Right renal pelvis (tissue), 4 donors: Measurements from ENCODE around the gene WHAMM. TPM values are rescaled to one million over a fixed set of nuclear protein-coding genes. Genes with fewer than 3 reads are reported as not detected.
"Not testable (repeated sequence)": the region's sequence is repeated elsewhere in the genome, so short reads cannot be mapped to it uniquely, and the experiment has no call there.

Experiments used
- DNase-seq, 4 donors: peaks; one replicate each; pipeline ENCODE4 v3.0.0-alpha.2; 2013; ENCODE audit warnings: low read depth in 4 of 4, low spot score in 3 of 4, missing footprints in 1 of 4
- polyA plus RNA-seq, 4 donors: library from polyadenylated mRNA; unstranded; fragments of 120-200 nt; gene quantifications; one replicate each; pipeline ENCODE4 v1.2.1, GENCODE V29; 2013; ENCODE audit not compliant: insufficient read length in 4 of 4

WHAMM gene
- polyA plus RNA-seq, 4 donors, result 11.0 to 14.1 (median 12.0) TPM

GRCh38 chr15:82799183-82799841 lies 10.1 kb upstream of the WHAMM start:
- DNase-seq, result no peak

DNA sequence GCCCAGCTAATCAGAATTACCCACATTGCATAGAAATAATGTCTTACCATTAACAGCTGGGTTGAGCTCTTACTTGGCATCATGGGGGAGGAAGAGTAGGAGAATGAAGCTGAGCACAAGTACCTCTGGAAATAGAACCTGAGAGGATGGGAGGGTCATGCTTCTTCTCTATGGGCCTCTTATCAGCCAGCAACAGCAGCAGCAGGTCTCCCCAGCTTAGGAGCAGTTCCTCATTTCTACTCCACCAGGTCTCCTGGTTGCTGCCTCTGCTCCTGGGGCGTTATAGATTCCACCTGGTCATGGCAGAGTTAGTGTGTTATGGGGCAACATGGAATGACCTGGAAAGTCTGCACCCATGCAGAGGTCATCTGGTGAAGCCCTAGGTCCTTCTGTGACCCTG lies 6.9 kb upstream of the WHAMM start:
- no peak for DNase-seq

DNA sequence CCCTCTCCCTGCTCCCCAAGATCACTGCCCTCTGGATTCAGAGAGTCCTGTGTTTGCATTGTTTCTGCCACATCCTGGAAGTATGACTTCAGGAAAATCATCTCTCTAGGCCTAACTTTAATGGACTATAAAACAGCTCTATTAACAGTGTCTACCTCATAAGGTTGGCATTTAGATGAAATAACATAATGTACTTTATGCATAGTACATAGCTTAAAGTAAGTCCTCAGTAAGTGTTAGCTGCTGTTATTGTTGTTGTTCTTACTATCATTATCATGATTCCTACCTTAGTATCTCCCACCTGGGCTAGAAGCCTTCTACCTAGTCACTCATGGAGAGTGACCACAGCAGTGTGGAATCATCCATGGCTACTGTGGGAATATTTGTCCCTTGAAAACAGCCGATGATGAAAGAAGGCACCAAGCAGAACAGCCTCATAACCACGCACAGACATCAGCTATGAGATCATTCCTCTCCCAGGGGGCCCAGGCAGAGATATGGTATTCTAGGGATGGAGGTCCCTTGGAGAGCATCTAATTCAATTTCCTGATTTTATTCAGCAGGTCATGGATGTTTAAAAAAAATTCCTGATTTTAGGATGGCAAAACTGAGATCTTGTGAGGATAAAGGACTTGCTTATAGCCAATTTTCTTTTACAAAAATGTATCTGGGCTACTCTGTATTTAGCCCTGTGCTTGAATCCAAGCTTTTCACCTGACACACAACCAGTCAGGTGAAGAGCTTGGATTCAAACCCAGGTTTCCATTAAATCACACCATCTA lies 5.4 kb upstream of the WHAMM start:
- DNase-seq, result no peak

DNA sequence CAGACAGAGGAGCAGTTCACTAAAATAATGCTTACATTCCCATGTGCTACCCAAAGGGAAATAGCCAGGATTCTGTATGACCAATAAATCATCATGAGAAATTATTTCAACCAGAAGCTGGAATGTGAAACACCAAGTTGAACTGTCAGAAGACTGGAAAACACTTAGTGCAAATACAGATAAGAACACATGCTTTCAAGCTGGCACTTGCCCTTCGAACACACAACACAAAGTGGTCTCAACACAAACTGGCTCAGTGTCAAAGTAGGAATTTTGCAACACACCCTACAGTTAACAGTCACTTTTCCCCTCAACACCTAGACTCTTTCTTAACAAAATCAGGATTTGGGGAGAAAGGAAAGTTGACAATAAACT lies 4.9 kb upstream of the WHAMM start:
- DNase-seq, result no peak

DNA sequence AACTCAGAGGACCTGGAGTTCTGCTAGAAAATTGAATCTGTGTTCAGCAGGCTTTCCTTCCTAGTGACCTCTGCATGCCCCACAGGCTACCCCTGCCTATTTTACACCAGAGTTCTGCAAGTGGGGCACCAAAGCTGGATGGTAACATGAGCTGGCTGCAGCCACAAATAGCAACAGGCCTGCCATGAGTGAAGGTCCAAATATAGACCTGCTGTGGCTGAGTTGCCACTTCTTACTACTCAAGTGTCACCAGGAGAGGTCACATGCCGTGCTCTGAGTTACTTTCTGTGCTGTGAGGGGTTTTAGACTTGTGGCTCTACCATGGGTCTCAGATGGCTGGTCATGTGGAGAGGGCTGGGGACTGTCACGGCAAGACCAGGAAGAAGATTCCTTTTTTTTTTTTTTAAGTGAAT lies 3.4 kb upstream of the WHAMM start, which contains the start of gene FSD2:
Gene FSD2, minus strand, starts transcription at position 76 of the 413 bp plus-strand sequence. CDS start 18,679 bp downstream, outside the sequence.
- DNase-seq, result no peak

GRCh38 chr15:82807920-82808633 lies 1.4 kb upstream of the WHAMM start:
- DNase-seq, result no peak

GRCh38 chr15:82808634-82809041 lies 790 bp upstream of the WHAMM start:
- no peak for DNase-seq

DNA sequence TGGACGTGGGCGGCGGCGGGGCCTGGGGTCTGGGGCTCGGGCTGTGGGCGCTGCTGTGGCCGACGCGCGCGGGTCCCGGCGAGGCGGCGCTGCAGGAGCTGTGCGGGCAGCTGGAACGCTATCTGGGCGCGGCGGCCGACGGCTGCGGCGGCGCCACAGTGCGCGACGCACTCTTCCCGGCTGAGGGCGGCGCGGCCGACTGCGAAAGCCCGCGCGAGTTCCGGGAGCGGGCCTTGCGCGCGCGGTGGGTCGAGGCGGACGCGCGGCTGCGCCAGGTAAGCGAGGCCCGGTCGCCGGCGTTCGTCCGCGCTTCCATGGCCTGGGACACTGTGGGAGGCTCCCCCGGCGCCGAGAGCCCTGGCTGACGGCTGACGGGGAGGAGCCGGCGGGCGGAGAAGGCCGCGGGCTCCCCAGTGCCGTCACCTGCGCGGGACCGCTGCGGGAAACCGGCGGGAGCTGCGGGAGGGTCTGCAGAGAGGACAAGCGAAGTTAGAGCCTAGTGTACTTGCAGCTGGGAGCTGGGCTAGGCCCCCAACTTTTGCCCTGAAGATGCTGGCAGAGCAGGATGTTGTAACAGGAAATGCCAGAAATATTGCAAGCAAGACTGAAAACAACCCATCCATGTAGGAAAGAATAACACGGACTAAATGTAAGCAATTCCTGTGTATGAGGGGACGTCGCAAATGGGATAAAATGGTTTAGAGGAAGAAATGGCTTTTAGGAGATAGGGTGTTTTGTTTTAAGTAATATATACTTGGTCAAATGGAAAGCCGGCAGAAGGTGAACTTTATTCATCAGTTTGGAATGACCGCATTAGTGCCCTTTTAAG lies 847 bp downstream of the WHAMM start:
- DNase-seq, result peak in 2 of 4 donors; percentile 16 to 23

DNA sequence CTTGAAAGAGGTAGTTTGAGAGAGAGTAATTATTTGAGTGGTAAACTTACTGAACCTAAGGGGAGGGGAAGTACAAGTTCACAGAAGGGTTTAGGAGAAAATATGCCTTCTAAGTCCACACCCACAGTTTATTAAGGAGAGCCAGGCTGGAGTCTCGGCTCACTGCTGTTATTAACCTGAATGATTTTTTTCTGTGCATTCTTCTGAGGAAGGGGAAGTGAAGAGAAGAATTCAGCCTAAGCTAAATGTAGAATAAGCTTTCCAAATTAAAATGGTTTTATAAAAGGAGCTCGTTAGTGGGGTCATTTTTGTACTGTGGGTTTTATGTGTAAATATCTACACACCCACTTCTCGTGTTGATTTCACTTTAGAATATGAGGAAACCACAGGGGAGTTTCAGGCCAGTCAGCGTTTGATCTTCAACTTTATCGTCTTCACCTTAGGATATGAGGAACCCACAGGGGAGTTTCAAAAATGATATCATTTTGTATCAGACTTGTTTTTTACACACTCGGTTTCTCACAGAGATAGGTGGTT lies 1.5 kb downstream of the WHAMM start:
- no peak for DNase-seq

- DNase-seq, result no peak
These were observed 3.6 kb downstream of the WHAMM start for GRCh38 chr15:82812994-82813393.

GRCh38 chr15:82820128-82820527 lies 10.7 kb downstream of the WHAMM start:
- no peak for DNase-seq

- not testable (repeated sequence) for DNase-seq
These were observed 12.0 kb downstream of the WHAMM start for GRCh38 chr15:82821396-82821795.

- not testable (repeated sequence) for DNase-seq
These were observed 12.4 kb downstream of the WHAMM start for GRCh38 chr15:82821851-82822250.

- DNase-seq, result no peak
These were observed 13.6 kb downstream of the WHAMM start for GRCh38 chr15:82823049-82823448.

- no peak for DNase-seq
These were observed 18.6 kb downstream of the WHAMM start for GRCh38 chr15:82828075-82828474.

DNA sequence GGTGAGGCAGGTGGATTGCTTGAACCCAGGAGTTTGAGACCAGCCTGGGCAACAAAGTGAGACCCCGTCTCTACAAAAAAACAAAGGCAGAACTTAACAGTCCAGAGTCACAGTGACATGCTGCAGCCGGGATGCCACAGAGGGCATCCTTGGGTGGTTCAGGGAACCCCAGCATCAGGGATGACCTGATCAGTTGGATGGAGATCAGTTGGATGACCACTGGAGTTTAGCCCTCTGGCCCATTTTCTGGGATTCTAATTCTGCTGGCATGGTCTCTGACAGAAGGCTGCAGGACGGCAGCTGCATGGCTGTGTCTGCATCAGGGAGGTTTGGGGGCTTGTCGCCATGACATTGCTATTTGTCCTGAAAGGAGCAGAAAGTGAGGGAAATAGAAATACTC lies 19.8 kb downstream of the WHAMM start:
- DNase-seq, result no peak

DNA sequence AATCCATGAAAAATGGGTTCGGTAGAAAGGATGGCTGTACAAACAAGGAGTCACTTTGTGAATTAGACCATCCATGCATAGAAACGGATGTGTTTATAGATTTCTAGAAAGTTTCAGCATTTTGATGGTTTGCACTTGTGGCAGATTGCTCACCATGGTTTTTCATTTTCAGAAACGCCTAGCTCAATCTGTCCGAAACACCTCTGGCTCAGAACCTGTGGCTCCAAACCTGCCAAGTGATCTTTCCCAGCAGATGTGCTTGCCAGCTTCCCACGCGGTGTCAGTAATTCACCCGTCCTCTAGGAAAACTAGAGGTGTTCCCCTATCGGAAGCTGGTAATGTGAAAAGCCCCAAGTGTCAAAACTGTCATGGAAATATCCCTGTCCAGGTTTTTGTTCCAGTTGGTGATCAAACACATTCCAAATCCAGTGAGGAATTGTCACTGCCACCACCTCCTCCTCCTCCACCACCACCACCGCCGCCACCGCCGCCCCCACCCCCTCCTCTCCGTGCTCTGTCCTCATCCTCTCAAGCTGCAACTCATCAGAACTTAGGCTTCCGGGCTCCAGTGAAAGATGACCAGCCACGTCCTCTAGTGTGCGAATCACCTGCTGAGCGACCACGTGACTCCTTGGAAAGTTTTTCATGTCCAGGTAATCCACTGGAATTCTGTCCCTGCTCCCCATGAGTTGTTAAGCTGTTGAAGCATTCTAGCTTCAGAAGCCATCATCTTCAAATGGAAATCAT lies 21.2 kb downstream of the WHAMM start:
- no peak for DNase-seq

DNA sequence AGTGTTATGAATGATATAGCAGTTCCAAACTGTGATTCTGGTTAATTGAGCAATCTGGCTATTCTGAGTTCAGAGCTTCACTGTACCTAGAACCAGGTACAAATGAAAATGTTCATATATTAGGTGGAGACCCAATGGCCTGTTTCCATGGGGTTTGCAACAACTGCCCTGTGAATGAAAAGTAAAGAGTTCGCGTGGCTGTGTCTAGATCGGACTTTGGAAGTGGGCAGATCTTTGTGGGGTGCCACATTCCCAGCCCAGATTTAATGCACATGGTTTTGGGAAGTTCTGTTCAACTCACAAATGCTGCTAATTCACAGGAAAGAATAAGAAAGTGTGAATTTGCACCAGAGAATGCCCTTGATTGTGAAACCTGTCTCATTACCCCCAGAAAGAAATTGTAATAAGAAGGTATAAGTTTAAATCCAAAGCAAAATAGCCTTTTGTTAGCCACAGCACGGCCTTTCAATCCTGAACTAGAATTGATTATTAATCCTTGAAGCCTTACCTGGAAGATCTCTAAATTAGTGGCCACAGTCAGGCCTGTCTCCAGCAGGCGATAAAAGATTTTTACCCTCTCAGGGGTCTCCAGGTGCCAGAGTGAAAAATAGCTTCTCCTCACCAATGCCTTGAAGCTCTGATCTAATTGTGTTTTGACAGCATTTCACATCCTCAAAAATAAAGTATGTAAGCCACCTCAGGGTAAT lies 22.6 kb downstream of the WHAMM start:
- DNase-seq, result no peak
